OCI-LY7 (cell line): ENCODE data around the gene VIPR1.

Source experiments
- CTCF ChIP-seq: fragments of 200-600 bp; sonication (generic); conservative IDR thresholded peaks from 2 replicates; pipeline ENCODE4 v1.5.1; 2014; ENCODE audit warnings: mild to moderate bottlenecking, antibody characterized with exemption, low read length, moderate library complexity, mixed read lengths
- EZH2phosphoT487 ChIP-seq: fragments of 200-600 bp; sonication (generic); IDR thresholded peaks from 2 replicates; pipeline ENCODE4 v1.6.1; 2018; ENCODE audit warnings: low read depth, borderline replicate concordance, mild to moderate bottlenecking, mixed run types, antibody characterized with exemption, low read length, moderate library complexity, mixed read lengths

DNA sequence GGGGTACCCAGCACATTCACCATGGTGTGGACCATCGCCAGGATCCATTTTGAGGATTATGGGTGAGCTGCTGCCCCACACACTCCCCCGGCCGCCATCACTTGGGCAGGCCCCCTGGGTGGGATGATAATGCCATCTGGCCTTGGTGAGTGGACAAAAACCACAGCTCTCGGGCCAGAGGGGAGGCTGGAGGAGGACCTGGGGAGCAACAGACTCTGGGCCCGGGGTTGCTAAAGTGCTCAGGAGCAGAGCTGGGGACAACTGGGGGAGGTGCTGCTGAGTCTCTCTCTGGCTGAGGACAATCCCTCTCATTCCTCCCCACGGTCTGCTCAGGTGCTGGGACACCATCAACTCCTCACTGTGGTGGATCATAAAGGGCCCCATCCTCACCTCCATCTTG, 29.0 kb downstream of the VIPR1 start:
- no peak for TF ChIP-seq CTCF
- TF ChIP-seq EZH2phosphoT487, result no peak
